Panc1 (cell line): ENCODE data around the gene EMC6. TPM values are rescaled to one million over a fixed set of nuclear protein-coding genes. Genes with fewer than 3 reads are reported as not detected.
A peak's percentile ranks its signal among the peaks of the same experiment; 100 is the strongest.

Experiments used
- ATAC-seq: fragments of 200-7000 bp; cut with Tn5 transposase; 2 replicates; pipeline ENCODE4 v1.9.1; 2020; ENCODE audit warnings: mild to moderate bottlenecking, moderate library complexity
- BruUV-seq: library from RNA; stranded (reverse); fragments of 400-500 nt; replicated peaks from 2 replicates; lab custom pipeline; 2021; lab: Mats Ljungman, UMichigan
- CTCF ChIA-PET: fragments of 300-600 bp; sonication (Branson Sonifier 250); formaldehyde crosslinking; loops from one replicate; lab custom pipeline; 2022; ENCODE audit warnings: antibody characterized with exemption; lab: Charles Lee
- POLR2A ChIA-PET: fragments of 300-600 bp; sonication (Branson Sonifier 250); formaldehyde crosslinking; loops from one replicate; lab custom pipeline; 2022; ENCODE audit warnings: antibody characterized with exemption; lab: Charles Lee
- DNase-seq: peaks from one replicate; pipeline ENCODE4 v3.0.0-alpha.2; 2010; ENCODE audit warnings: low read depth, low spot score
- H3K27ac ChIP-seq: 2 replicates; pipeline ENCODE4 v1.5.1; 2011; ENCODE audit warnings: mild to moderate bottlenecking, low read length, inconsistent platforms
- H3K27me3 ChIP-seq: fragments of 200-500 bp; sonication (Bioruptor generic); 2 replicates; pipeline ENCODE4 v1.6.0; 2014; ENCODE audit warnings: low read length, inconsistent platforms; ENCODE audit not compliant: control insufficient read depth, insufficient read depth
- H3K36me3 ChIP-seq: fragments of 200-500 bp; sonication (Bioruptor generic); 2 replicates; pipeline ENCODE4 v1.5.1; 2014; ENCODE audit warnings: inconsistent platforms, mild to moderate bottlenecking, low read length, moderate library complexity; ENCODE audit not compliant: control insufficient read depth, insufficient read depth
- H3K4me1 ChIP-seq: 2 replicates; pipeline ENCODE4 v1.5.1; 2011; ENCODE audit warnings: inconsistent platforms, mild to moderate bottlenecking, low read length, moderate library complexity; ENCODE audit not compliant: control insufficient read depth, insufficient read depth
- H3K4me3 ChIP-seq, 2 experiments: 2 replicates each; pipeline ENCODE4 v1.5.1; 2011 to 2012; ENCODE audit warnings: low read depth in 2 of 2, low read length in 2 of 2, mild to moderate bottlenecking in 2 of 2, inconsistent platforms in 1 of 2, moderate library complexity in 1 of 2
- H3K9me3 ChIP-seq: fragments of 200-500 bp; sonication (Bioruptor generic); 2 replicates; pipeline ENCODE4 v1.5.1; 2014; ENCODE audit warnings: low read depth, mild to moderate bottlenecking, inconsistent platforms, low read length, moderate library complexity; ENCODE audit not compliant: control insufficient read depth, insufficient read depth
- CTCF ChIP-seq: fragments of 450-650 bp; IDR thresholded peaks from 2 replicates; pipeline ENCODE4 v1.5.1; 2017; ENCODE audit warnings: mild to moderate bottlenecking
- POLR2AphosphoS5 ChIP-seq: IDR thresholded peaks from 2 replicates; pipeline ENCODE4 v1.6.1; 2012; ENCODE audit warnings: mild to moderate bottlenecking, low read depth, low read length, moderate library complexity
- REST ChIP-seq, 2 experiments: IDR thresholded peaks; 2 replicates each; pipeline ENCODE4 v1.6.1; 2011 to 2012; ENCODE audit warnings: low read depth in 2 of 2, control low read depth in 1 of 2, low read length in 1 of 2, mild to moderate bottlenecking in 1 of 2, moderate library complexity in 1 of 2; ENCODE audit not compliant: insufficient read depth in 1 of 2
- SIN3A ChIP-seq: IDR thresholded peaks from 2 replicates; pipeline ENCODE4 v1.6.1; 2012; ENCODE audit warnings: low read depth, mild to moderate bottlenecking, low read length, moderate library complexity, borderline replicate concordance; ENCODE audit not compliant: insufficient read depth
- TCF7L2 ChIP-seq: IDR thresholded peaks from 2 replicates; pipeline ENCODE4 v1.6.1; 2011; ENCODE audit warnings: mild to moderate bottlenecking, low read depth, low read length, inconsistent platforms
- in situ Hi-C: cut with HindIII; loops from 2 replicates; pipeline ENCODE4 v1.10.0; 2016; ENCODE audit warnings: low sequenced_read_pairs, low pct_unique_long_range_greater_than_20kb
- intact Hi-C: fragments of 100-400 bp; cut with micrococcal nuclease; formaldehyde crosslinking; loops from one replicate; pipeline ENCODE4 v1.10.0; 2022; ENCODE audit not compliant: unreplicated experiment
- total RNA-seq: library from RNA; stranded (reverse); gene quantifications from one replicate; pipeline ENCODE4 v1.2.1, GENCODE V29; 2021; ENCODE audit not compliant: unreplicated experiment

Gene EMC6
- total RNA-seq, 1 experiment from 2014 or later, result 65.9 TPM

- H3K27me3 ChIP-seq, result no peaks in the 10 kb centered on the region
- TF ChIP-seq POLR2AphosphoS5, result no peak
- no peak for TF ChIP-seq CTCF
- no peak for TF ChIP-seq TCF7L2
- no peak for TF ChIP-seq REST (IDR thresholded peaks at IDR 0.05; ENCODE audit: insufficient read depth in 1 of 2, low read depth in 2 of 2, low read length in 1 of 2)
- no peak for TF ChIP-seq SIN3A
- ATAC-seq (no peak), DNase-seq (no peak)
- H3K9me3 ChIP-seq, result no peaks in the 10 kb centered on the region
- H3K36me3 ChIP-seq, result no peaks in the 10 kb centered on the region
- BruUV-seq, result no TSS peak
- in situ Hi-C loops (no loop called here), intact Hi-C loops (no loop called here)
- no peak overlapping the region for H3K27ac ChIP-seq
- H3K4me3 ChIP-seq, result no peak overlapping the region
- CTCF ChIA-PET, result interaction anchor here (0.6 kb wide), 1 partner anchor 264 kb away, joined by 3 read pairs; no protein-coding TSS in a partner anchor
- H3K4me1 ChIP-seq, result no peaks in the 10 kb centered on the region
- POLR2A ChIA-PET, result no interaction called here
Observed at GRCh38 chr17:3685174-3685573, 16.6 kb downstream of the EMC6 start.

GRCh38 chr17:3688027-3688553, 19.5 kb downstream of the EMC6 start:
- ChIA-PET CTCF (no interaction called here), POLR2A (no interaction called here)
- TF ChIP-seq TCF7L2 (no peak), SIN3A (no peak), REST (IDR thresholded peaks at IDR 0.05; ENCODE audit: insufficient read depth in 1 of 2, low read depth in 2 of 2, low read length in 1 of 2) (no peak), POLR2AphosphoS5 (no peak), CTCF (no peak)
- Histone ChIP-seq H3K27ac (no peak overlapping the region), H3K36me3 (no peaks in the 10 kb centered on the region), H3K9me3 (no peaks in the 10 kb centered on the region), H3K27me3 (no peaks in the 10 kb centered on the region), H3K4me1 (no peaks in the 10 kb centered on the region), H3K4me3 (no peak overlapping the region)
- no TSS peak for BruUV-seq
- intact Hi-C loops (no loop called here), in situ Hi-C loops (no loop called here)
- no peak for DNase-seq
- peak; percentile 64 for ATAC-seq
